LHCN-M2 (cell line): Measurements from ENCODE around the gene AZI2. TPM values are rescaled to one million over a fixed set of nuclear protein-coding genes. Genes with fewer than 3 reads are reported as not detected.

Experiments used
- DNase-seq: peaks from one replicate; pipeline ENCODE4 v3.0.0-alpha.2; 2012; ENCODE audit warnings: low read depth
- polyA plus RNA-seq: library from polyadenylated mRNA; unstranded; fragments of >200 nt; gene quantifications from one replicate; pipeline ENCODE4 v1.2.1, GENCODE V29; 2012; ENCODE audit warnings: missing spikeins
- total RNA-seq: library from RNA; depleted of rRNA; stranded (reverse); fragments of >200 nt; gene quantifications from 2 replicates; pipeline ENCODE4 v1.2.3, GENCODE V29; 2014; rRNA removed

Gene AZI2, protein sequence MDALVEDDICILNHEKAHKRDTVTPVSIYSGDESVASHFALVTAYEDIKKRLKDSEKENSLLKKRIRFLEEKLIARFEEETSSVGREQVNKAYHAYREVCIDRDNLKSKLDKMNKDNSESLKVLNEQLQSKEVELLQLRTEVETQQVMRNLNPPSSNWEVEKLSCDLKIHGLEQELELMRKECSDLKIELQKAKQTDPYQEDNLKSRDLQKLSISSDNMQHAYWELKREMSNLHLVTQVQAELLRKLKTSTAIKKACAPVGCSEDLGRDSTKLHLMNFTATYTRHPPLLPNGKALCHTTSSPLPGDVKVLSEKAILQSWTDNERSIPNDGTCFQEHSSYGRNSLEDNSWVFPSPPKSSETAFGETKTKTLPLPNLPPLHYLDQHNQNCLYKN
- 58.6 and 83.1 TPM in 2 replicates for total RNA-seq
- 33.9 TPM for polyA plus RNA-seq

DNA sequence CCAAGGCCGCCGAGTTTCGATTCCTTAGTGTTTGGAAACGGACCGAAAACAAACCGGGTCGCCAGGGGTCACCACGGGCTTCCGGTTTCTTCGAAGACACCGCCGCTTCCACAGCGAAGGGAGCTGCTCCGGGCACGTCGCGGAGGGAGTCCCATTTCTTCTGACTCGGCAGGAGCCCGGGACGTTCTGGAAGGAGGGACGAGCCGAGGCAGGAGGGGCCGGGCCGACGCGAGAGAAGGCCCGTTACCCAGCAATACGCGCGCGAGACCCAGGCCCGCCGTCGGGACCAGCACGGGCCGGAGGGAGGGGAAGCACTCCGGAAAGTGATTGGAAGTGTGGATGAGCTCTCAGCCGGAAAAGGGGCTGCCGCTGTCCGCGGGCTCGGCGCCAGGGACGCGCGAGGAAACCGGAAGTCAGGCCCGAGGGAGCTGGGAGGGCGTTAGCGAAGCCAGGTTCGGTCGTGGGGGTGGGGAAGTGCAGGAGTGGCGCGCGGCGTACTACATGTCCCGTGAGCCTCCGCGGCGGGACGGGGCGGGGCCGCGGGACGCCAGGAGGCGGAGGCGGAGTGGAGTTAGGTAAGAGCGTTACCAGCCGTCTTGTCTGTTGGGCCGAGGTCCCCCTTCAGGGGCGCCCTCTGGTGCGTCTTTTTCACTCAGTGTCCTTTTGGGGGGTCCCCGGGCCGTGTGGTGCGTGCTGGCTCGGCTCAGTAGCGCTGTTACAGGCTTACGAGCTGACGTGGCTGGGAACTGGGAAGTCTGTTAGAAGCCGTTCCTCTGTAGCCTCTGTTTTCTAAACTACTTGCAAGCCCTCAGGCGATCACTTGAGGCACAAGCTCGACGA is at the start of gene AZI2, which contains the start of gene ZCWPW2:
Gene AZI2 (minus strand): TSS at position 196 of the 840 bp plus-strand sequence. CDS start 8,207 bp downstream, outside the sequence.
Gene ZCWPW2 (plus strand): TSS at position 93 of the 840 bp plus-strand sequence. CDS start 64,348 bp downstream, outside the sequence.
- peak; percentile 93 for DNase-seq

DNA sequence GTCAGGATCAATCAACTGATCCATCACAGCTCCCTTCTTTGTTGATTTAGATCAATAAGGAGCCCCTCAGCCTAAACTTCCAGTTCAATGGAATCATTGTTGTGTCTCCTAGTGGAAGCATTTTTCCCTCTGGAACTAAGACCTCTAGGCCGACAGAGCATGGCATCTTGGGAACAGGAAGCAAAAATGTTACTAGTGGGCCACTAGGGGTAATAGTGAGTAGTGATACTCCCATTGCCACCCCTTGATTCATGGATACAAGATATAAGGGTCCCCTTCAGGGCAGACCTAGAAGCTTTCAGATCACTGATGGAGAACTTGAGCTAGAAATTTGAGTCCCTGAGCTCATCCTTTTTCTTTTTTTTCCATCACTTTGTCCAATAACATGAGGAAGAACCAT is 40.4 kb upstream of the AZI2 start:
- no peak for DNase-seq

DNA sequence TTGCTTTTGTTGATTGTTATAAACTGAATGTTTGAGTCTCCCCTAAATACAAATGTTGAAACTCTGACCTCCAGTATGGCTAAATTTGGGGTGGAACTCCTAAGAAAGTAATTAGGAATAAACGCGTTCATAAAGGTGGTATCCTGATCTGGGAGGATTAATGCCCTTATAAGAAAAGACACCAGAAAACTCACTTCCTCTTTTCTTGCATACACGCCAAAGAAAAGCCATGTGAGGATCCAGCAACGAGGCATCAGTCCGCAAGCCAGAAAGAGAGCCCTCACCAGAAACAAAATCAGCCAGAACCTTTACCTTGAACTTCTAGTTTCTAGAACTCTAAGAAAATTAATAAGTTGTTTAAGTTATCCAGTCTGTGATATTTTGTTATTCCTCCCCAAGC is 37.4 kb upstream of the AZI2 start:
- no peak for DNase-seq

DNA sequence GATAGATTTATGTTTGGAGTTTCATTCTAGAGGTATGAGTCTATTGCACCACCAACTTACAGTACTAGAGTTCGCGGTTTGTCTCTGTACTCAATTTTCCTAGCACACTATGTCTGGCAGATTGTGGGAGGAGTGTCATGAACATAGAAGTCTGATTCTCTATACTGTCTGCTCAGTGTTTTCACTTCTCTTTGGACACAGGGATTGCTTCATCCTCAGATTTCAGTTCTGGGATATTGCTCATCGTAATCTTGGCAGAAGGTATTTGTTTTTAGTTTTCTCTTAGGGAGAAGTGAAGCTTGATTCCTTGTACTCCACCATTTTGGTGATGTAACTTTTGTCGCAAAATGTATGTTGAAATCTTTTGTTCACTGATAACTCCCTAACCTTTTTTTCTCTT is 27.8 kb upstream of the AZI2 start:
- DNase-seq, result peak; percentile 92

- no peak for DNase-seq
Measured at GRCh38 chr3:28349469-28350000, 911 bp upstream of the AZI2 start.

GRCh38 chr3:28348265-28348628 is 377 bp downstream of the AZI2 start:
- peak; percentile 94 for DNase-seq

DNA sequence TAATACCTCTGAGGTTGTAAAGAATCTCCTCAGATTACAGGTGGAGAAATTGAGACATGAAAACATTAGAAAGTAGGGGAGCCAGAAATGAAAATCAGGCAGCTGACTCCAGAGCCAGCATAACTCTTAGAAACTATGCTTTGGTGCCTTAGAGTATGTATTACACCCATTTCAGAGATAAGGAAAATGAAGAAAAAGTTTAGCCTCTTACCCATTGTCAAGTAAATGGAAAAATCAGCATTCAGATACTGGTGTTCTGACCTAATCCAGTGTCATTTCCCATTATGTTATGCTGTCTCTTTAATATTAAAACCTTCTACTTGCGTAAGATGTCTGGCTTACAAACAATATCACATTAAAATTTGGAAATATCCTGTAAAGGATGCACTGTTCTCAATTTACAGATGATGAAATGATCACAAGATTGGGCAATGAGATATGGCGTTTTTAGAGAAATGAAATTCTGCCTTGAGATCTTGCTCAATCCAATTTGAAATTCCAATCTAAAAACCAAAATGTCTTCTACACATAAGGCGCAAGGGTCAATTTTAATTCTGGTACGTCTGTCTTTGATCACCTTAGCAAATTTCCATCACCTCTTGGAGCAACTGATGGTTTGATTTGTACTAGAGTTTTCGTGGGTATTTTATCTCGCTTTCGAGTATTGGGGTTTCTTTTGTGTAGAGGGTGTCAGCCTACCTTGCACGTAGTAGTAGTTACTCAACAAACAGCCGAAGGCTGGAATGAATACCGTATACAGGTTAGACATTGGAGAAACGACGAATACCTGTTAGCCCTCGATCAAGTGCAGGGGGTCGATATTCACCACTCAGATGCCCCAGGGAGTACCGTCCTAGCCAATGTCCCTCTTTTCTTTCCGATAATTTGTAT is 1.0 kb downstream of the AZI2 start:
- DNase-seq, result peak; percentile 72

- DNase-seq, result no peak
Measured at GRCh38 chr3:28345690-28346089, 2.9 kb downstream of the AZI2 start.

GRCh38 chr3:28343144-28343543 is 5.5 kb downstream of the AZI2 start:
- DNase-seq, result no peak

DNA sequence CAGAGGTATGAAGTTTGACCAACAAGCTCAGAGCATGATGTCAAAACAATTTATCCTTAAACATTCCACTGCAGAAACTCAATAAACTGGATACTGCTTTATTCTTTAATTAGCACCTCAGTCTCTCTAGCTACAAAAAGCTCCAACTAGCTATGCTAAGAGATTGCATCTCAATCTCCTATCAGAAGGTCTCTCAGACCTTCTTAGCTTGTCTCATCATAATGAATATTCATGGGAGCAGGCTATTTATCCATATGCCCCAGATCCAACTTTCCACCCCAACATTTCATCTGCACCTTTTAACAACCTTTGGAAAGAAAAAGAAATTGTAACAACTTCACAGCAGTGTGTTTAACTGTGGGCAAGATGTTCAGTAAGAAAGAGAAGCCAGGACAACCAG is 11.4 kb downstream of the AZI2 start:
- DNase-seq, result no peak

DNA sequence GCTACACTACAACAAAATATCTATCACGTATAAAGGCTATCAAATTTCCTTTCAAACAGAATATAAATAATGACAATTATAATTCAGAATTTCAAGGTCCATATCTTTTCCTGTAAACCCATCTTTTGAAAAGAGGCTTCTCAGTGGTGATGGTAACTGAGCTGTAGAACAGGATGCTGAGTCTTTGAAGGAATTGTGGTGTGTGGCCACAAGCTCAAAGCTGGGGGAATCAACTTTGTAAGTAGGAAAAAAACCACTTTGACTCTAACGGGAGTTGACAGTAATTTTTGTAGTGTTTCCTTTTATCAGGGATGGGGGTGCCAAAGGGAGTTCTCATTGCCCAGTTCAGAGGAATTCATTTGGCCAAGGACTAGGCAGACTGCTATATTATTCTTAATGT is 13.4 kb downstream of the AZI2 start:
- no peak for DNase-seq

DNA sequence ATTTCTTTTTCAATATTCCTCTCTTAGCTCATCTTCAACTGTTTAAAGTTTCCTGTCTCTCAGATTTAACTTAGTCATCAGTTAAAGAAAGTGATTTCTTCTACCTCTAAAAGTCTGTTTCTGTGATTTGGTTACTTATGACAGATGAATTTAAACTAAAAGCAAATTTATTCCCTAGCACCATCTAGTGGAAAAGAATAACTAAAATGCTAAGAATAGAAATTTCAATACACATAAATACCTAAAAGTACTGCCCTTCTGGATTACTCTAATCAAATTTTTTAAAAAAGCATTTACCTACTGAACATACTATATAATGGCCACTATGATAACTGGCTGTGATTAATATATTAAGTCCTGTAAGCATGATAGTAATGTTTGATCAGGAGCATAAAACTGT is 14.1 kb downstream of the AZI2 start:
- DNase-seq, result peak; percentile 11

DNA sequence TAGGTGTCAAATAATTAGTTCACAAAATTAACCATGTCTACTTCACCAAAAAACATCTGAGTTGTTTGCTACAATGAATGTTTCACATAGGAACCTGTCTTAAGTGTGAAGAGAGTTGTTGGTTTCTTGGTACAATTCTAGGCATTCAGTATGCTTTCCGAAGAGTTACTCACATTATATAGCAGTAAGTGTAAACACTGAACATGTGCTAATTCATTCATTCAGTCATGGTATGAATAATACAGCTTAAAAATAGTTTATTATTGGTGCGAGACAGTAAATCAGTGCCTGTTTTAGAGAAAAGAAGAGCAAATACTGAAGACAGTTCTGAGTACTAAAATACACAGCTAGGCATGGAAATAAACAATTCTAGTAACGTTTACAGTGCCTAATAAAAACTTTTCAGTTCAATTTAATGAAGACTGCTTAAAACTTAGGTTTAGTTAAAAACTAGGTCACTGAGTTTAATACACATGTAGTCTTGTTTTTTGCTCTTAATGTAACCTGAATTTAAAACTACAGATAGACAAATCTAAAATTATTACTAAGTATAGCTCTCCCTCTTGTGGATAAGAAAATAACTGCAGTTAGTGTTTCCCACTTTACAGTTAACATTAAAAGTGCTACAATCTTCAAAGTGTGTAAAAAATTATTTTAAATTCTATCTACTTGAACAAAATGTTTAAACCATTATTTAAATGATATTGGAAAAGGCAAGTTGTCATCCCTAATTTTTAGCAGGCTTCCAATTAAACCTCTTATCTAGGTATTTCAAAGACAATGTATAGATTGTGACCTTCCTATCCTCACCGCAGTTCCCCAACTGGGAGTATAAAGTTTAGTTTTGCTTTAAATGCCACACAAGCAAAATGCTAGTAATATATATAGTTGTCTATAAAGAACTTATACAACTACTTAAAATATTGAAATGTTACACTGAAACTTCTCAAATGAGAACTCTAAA is 20.2 kb downstream of the AZI2 start:
- DNase-seq, result peak; percentile 22

GRCh38 chr3:28326458-28326926 is 22.1 kb downstream of the AZI2 start:
- peak; percentile 5 for DNase-seq

GRCh38 chr3:28322464-28322863 is 26.2 kb downstream of the AZI2 start:
- DNase-seq, result peak; percentile 49

DNA sequence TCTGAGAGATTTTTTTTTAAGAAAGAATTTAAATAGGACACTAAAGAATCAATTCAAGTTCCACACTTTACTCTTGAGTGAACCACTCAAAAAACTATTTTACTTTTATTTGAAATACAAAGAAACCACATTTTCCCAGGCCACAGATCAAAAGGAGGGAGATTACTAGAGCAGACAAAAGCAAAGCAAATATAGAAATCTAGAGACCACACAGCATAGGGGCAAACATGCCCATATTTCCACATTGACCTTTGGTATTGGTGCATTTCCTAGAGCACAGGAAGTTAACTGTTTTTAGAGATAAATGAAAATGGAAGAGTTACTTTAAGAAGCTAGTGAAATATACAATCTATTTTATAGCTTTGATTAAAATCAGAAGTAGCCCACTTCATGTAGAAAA is 27.6 kb downstream of the AZI2 start:
- DNase-seq, result no peak

- DNase-seq, result peak; percentile 52
Measured at GRCh38 chr3:28317438-28318022, 31.1 kb downstream of the AZI2 start.

DNA sequence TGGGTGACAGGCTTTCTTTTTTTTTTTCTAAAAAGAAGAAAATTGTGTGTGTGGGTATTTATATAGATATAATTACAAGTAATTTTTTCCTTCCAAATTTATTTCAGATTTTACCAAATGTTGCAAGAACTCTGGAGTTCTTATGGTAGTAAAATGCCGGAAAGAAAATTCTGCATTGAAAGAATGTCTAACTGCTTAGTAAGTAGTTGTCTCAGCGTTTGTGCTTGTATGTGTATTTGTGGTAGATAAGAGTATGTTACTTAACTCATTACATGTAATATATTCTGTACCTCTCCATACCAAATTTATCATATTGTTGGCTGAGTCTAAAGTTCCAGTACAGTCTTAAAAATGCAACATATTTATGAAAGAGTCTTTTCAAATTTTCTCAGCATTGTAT is 32.4 kb downstream of the AZI2 start:
- DNase-seq, result no peak

DNA sequence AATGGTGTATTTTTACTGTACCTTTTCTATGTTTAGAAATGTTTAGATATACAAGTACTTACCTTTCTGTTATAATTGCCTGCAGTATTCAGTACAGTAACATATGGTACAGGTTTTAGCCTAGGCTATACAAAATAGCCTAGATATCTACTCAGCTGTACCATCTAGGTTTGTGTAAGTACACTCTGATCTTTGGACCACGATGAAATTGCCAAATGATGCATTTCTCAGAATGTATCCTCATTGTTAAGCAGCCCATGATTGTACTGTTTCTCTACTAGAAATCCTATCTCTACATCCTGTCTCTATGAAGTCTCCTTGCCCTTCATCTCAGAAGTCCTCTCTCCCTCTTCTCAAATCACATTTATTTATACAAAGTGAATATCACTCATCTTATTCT is 32.9 kb downstream of the AZI2 start:
- DNase-seq, result no peak

DNA sequence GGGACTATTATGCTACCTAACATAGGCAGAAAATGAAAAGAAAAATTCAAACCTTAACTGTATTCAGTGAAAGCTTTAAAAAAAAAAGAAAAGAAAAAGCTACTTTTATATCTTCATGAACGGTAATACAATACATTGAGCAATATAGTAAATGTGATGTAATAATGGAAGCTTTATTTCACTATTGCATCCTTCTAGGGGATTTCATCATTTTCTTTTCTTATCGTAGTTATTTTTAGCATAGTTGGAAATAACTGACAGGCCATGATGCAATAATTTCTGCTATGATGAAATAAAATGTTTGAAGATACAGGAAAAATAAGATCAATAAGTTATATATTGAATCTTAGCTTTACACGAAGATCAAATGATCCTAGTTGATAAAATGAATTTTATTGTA is 40.4 kb downstream of the AZI2 start:
- DNase-seq, result no peak
